Activated CD8-positive, alpha-beta memory T cell treated with anti-CD3 and anti-CD28 coated beads for 24 hours (primary cell): ENCODE results near the gene ECHS1.
"Not testable (repeated sequence)": the region's sequence is repeated elsewhere in the genome, so short reads cannot be mapped to it uniquely, and the experiment has no call there.

Experiments used
- DNase-seq: peaks from one replicate; pipeline ENCODE4 v3.0.0-alpha.2; 2020

Gene ECHS1

DNA sequence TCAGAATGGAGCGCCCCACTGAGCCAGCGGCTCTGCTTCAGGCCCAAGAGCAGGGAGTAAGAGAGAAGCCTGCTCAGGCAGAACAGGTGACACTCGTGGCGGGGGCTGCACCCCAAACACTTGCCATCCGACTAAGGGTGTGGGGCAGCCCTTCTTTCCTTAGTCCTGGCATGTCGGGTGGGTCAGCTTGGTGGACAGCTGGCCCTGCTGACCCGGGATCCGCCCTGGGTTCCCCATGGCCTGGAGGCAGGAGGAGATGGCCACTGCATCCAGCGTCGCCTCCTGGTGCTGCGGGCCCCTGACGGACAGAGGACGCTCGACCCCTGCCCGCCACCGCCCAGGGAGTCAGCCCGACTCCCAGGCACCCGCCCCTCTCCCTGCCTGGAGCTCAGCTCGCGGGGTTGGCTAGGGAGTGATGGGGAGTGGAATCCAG is 4.7 kb upstream of the ECHS1 start:
- DNase-seq, result no peak

DNA sequence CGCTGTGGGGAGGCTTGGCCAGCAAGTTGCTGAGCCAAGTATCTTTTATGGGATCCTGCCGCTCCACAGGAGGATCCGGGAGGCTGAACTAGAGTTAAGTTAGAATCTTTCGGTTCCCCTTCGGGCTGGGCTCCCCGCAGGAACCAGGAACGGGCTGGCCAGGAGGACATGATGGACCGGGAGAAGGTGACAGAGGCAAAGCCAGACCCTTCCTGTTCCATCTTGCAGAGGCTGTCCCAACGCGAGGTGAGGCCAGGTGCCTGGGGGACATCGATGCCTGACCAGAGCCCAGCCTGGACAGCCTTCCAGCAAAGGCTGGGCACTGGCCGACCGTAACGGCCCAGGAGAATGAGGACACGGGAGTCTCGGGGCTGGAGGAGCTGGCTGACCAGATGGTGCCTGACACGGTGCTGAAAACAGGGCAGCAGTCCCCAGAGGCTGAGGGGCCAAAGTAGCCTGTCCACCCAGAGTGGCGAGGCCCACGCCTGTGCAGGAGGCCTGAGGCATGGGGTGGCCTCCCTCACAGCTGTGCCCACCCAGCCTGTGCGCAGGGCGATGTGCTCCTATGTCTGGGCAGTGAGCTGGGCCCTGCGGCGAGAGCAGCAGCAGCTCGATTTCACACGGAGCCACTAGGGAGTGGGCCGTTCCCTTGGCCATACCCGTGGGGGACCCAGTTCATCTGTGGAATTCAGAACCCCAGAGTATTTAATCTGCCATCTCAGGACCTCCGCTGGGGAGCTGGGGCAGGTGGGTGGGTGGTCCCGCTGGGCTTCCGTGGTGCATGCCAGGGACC is 4.1 kb upstream of the ECHS1 start:
- no peak for DNase-seq

DNA sequence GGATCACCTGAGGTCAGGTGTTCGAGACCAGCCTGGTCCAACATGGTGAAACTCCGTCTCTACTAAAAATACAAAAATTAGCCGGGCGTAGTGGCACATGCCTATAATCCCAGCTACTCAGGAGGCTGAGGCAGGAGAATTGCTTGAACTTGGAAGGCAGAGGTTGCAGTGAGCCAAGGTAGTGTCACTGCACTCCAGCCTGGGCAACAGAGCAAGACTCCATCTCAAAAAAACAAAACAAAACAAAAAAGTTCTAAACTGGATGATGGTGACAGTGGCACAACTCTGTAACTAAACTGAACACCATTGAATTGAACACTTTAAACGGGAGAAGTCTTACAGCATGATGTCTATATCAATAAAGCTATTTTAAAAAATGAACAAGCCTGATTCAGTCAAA is 3.0 kb upstream of the ECHS1 start:
- not testable (repeated sequence) for DNase-seq

DNA sequence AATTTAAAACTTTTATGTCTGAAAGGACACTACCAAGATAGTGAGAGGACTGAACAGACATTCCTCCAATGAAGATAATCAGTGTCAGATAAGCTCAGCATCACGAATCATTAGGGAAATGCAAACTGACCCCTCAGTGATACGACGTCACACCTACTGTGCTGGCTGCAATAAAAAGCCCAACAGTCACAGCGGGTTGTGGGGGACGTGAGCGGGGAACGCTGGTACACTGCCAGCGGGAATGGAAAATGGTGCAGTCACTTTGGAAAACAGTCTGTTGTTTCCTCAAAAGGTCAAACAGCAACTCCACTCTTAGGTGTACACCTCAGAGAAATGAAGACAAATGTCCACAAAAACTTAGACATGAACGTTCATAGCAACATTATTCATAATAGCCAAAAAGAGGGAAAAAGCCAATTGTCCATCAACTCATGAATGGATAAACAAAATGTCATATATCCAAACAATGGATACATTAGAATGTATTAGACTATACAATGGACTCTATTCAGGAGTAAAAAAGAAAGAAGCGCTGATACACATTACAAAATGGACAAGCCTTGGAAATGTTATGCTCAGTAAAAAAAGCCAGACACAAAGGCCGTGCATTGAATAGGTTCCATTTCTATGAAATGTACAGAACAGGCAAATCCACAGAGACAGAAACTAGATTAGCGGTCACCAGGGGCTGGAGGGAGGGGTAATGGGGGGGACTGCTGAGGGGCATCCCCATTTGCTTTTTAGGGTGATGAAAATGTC is 2.4 kb upstream of the ECHS1 start:
- no peak for DNase-seq

DNA sequence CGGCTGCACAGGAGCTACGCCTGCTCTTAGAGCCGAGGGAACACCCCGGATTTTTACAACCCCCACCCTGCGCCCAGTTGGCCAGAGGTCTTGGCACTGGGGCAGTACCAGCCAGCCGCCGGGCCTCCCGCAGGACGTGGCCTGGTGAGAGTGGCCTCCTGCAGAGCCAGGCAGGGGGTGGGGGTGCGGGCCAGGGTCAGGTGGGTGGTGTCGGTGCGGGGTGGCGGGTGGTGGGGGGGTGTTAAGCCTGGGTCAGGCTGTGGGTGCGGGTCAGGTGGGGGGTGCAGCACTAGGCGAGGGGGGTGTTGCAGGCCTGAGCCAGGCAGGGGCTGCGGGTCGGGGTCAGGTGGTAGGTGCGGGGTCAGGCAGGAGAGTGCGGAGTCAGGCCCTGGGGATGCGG is 647 bp downstream of the ECHS1 start:
- DNase-seq, result no peak

DNA sequence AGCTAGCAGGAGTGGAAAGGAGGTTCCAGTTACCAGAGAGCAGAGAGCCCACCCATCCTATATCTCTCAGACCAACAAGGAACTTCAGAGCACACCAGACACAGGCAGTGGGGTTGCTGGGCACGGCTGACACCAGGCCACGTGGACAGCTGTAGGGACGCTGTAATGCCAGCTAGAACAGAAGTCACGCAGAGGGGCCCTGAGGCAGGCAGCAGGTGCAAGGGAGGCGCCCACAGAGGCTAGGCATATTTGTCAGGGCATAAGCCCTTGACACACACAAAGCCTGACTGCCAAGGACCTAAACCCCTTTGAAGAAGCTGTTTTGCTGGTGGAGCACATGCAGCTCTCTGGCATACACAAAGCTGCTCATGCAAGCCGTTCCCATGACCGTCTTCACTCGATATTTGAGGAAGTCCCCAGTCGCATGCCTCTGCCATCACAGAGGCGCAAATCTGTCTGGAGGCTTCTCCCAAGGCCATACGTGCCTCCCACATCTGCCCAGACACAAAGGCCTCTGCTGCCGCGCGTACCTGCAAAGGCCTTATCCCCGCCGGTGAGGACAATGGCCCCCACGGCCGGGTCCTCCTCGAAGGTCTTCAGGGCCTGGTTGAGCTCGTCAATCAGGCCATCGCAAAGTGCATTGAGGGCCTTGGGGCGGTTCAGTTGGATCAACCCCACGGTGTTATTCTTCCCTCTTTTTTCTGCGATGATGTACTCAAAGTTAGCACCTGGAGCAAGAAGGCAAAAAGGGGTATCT is 2.9 kb downstream of the ECHS1 start:
- no peak for DNase-seq

DNA sequence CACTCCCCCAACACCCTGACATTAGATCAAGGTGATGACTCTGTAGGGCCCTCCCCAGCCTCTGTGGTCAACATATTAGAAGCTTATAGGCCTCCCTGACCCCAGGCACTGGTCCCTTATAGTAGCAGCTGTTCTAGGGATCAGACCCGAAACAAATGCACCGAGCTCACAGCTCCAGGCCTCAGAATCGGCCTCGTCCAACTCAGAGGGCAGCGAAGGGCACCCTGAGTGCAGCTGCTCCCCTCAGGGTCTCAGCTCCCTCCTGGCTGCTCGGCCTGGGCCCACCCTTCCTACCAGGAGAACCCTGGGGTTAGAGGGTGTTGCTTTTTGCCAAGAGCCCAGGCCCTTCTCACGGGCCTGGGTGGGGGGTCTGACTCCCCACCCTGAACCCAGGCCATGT is 5.0 kb downstream of the ECHS1 start:
- no peak for DNase-seq

DNA sequence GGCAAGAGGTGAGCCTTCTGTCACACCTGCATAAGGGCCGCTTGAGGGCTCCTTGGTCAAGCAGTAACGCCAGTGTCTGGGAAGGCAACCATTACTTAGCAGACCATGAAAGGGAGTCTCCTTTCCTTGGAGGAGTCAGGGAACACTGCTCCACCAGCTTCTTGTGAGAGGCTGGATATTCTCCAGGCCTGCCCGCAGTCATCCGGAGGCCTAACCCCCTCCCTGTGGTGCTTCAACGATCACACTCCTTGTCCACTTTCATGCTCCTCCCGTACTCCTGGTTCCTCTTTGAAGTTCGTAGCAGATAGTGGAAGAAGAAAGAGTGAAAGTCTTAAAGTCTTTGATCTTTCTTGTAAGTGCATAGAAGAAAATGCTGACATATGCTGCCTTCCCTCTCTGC is 5.7 kb downstream of the ECHS1 start:
- DNase-seq, result not testable (repeated sequence)

DNA sequence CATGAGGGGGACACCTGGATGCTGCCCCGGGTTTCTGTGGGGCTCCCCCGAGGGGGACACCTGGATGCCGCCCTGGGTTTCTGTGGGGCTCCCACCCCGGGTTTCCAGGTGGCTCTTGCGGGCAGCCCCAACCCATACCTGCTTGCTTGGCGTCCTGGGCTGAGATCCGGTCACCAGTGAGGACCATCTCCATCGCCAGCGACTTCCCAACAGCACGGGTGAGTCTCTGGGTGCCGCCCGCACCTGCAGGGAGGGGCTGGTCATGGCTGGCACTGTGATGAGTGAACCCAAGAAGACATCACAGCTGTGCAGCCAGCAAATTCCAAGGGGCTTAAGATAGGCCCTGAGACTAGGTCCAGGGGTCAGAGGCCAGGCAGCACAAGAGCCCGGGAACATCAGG is 6.4 kb downstream of the ECHS1 start:
- DNase-seq, result no peak

DNA sequence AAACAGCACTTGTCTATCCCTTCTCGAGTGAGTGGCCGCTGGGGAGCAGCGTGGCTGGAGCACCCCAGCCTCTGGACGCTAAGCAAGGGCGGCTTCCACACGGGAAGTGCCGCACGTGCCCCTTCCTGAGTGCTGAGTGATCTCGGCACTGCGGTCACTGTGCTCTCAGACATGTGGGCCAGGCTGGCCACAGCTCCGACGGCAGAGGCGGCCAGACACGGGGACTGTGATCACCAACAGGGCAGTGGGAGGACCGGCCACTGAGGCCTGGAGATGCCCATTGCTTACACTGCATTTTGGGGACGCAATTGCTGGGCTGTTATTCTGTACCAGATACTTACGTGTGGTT is 7.0 kb downstream of the ECHS1 start:
- no peak for DNase-seq

DNA sequence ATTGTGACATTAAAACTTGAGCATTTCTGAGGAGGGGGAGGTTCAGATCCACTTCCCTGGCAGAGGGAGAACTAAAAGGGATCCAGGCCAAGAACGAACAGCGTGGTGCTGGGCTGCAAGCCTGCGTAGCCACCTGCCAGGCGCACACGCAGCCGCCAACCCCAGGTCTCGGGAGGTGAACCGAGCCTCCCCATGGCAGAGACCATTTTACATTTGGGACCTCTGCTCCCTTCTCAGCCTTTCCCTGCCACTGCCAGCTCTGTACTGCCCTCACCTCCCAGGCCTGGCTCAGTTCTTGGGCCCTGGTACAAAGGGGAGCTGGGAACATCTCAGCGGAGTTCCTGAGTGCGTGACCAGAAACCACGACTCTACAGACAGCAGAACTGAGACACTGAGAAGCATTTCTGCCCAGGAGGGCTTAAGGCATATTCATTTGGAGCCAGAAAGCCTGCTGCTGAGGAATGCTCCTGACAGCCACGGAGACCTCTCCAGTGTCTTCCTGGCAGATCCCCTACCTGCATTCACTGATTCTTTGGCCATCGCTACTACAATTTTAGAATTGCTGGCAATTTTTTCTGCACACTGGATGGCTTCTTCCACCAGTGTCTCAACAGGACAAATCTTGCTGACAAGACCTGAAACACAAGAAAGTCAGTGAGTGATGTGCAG is 7.6 kb downstream of the ECHS1 start:
- no peak for DNase-seq

DNA sequence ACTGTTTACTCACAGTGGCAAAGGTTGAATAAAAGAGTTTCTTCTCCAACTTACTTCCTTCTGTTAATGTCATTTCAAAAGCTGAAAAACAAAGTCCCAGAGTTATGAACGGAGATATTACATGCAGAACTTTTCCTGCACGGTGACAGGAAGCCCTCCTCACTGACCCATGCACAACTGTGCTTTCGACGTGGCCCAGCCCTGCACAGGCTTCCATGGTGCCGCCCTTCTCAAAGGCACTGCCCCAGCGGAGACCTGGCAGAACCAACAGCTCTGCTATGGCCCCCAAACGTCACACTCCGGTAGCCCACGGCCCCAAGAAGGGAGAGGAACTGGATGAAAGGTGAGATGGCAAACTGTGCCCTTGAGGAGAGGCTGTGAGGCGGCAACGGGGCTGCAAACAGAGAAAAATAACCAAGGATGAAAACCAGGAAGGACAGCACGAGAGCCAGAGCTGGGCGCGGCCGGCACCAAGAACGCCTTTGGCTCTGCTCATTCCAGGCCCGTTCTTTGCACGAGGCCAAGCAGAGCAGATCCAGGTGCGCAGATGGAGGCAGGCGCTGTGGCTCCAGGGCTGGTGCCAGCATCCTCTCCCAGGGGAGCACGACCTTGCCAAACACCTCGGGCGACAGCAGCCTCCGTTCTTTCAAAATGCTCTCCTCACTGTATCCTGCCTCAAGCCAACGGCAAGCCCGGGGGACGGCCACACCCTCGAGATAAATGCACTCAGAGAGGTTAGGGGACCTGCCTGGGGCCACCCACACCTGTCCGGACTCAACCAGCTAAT is 8.3 kb downstream of the ECHS1 start:
- no peak for DNase-seq

DNA sequence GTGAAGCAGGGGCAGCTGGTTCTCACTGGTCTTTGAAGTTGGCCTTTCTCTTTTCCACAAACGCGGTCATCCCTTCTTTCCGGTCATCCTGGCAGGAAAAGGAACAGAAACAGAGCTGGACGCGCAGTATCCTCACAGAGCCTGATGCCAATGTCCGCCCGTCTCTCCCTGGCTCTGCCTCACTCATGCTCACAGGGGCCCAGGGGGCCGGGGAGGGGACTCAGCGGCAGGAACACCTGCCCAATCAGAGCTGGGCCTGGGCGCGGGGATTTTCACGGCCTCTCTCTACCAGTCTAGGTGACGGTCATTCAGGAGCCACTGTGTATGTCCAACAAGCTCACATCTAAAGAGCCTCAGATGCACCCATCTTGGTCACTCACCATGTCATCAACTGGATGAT is 10.3 kb downstream of the ECHS1 start:
- DNase-seq, result no peak

DNA sequence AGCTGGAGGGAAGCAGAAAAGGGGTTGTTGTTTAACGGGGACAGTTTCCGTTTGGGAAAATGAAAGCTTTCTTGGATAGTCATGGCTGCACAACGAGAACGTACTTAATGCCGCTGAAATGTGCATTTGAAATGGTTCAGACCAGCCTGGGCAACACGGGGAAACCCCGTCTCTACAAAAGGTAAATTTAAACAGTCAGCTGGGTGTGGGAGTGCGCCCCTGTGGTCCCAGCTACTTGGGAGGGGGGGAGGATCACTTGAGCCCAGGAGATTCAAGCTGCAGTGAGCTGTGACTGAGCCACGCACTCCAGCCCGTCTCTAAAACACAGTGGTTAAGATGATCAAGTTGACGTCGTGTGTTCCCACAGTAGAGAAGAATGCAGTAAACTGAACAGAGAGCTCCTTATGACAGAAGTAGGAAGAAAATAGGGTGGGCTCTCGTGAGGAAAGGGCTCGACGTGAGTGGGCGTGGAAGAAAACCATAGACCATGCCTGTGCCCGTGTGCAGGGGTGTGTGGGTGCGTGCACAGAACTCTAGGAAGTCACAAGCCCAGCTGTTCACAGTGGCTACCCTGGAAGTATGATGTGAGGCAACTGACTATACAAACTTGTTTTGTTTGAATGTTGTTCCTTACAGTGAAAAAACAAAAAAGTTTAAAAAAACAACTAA is 11.2 kb downstream of the ECHS1 start:
- no peak for DNase-seq

DNA sequence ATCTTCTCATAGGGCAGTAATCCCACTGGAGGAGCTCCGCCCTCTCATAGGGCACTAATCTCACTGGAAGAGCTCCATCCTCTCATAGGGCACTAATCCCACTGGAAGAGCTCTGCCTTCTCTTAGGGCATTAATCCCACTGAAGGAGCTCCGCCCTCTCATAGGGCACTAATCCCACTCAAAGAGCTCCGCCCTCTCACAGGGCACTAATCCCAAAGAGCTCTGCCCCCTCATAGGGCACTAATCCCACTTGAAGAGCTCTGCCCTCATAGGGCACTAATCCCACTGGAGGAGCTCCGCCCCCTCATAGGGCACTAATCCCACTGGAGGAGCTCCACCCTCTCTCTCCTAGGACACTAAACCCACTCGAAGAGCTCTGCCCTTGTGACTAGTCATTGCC is 11.9 kb downstream of the ECHS1 start:
- no peak for DNase-seq

DNA sequence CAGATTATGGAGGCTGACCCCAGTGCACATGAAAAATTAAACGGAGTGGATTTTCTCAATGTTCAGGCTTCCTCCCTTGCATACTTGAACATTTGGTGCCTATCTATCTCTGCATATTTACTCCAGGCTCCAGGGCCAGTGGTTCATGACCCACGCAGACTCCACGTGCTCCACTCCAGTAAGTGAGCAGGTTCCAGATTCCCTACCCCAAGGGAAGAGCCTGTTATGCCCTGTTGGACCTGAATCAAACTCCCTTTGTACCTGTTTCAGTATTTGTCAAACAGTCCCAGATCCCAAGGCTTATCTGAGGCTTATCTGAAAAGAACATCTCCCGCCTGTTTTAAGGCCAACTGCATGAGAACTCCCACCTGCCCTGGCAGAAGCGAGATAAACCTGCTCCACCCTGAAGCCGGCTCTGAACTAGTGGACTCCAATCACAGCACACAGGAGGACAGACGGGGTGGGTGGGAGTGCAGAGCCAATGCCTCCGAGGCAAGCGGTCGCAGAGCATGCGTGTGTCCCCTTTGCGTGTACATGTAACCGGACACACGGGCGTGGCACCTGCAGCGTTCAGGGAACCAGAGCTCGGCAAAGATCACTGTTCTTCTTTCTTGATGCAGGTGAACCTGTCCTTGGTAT is 13.1 kb downstream of the ECHS1 start:
- DNase-seq, result no peak

DNA sequence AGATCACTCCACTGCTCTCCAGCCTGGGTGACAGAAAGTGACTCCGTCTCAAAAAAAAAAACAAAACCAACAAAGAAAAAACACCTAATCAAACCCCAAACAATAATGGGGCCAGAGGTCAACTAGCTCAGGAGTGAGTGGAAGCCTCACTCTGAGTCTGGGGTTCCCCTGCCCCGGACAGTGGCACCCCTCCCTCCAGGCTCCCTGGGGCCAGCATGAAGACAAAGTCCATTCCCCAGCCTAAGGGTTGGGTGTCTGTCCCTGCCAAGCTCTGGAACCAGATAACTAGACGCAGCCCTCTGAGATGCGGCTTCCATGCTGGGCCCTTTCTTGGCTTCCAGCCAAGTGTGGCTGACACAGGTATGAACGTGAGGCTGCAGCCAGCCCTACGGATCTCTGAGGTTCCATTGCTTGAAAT is 13.6 kb downstream of the ECHS1 start:
- no peak for DNase-seq

DNA sequence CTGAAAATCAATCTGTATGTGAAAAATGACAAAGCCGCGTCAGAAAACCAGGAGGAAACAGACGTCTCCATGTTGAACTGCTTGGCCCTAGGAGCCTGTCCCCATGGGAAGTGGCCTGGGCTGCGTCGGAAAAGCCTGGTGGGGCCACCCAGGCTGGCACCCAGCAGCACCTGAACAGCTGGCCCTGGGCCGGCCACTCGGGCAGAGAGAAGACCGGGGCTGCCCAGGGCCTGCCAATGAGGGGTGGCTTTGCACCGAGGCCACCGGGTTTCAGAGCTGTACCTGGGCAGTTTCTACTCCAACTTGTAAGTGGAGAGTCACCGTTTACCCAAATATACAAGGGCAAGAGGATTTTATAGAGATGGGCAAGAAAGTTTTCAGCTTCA is 14.2 kb downstream of the ECHS1 start:
- DNase-seq, result no peak

DNA sequence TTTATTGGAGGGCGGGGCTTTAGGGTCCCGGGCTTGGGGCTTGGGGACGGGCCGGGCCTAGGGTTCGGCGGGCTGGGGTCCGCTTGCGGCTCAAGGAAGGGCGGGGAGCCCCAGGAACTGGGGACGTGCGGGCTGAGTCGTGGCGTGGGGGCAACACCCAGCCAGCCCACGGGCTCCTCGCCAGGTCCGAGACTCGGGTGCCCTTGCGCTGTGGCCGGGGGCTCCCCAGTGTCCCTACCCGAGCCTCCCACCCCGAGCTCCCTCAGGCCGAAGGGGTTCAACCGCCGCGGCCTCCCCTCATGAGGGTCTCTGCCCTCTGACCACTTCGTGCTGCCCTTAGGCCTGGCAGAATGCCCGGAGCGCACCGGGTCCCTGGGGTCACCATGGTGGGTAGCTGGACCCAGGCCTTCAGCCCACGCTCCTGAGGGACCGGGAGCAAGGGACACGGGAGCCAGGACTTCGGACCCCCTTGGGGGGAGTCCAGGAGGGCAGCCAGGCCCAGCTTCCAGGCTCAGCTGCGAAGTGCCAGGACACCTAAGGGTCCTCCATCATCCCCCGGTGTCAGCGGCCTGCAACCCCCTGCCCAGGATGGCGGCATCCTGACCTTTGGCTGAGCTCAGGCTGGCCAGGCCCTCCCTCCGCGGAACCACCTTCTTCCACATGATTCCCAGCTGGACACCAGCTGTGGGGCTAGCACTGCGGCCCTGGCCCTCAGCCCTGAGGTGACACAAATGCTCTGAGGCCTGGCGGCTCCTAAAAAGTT is 14.8 kb downstream of the ECHS1 start:
- no peak for DNase-seq
